HepG2 (cell line): ENCODE measurements around the gene ANTXR1. TPM values are rescaled to one million over a fixed set of nuclear protein-coding genes. Genes with fewer than 3 reads are reported as not detected.

Source experiments
- ATAC-seq: fragments of 200-7000 bp; cut with Tn5 transposase; 3 replicates; pipeline ENCODE4 v1.9.1; 2020; ENCODE audit warnings: mild to moderate bottlenecking, moderate library complexity
- BruUV-seq: library from RNA; stranded (reverse); fragments of 400-500 nt; replicated peaks from 2 replicates; lab custom pipeline; 2021; lab: Mats Ljungman, UMichigan
- CTCF ChIA-PET: fragments of 300-600 bp; formaldehyde crosslinking; extraction: SDS; loops from one replicate; lab custom pipeline; 2021; ENCODE audit warnings: low total read pairs, inconsistent platforms, low intra/inter-chr PET ratio; lab: Yijun Ruan, JAX
- POLR2A ChIA-PET: fragments of 350-600 bp; sonication (Branson Sonifier 250); formaldehyde crosslinking; loops from one replicate; lab custom pipeline; 2020; ENCODE audit warnings: antibody characterized with exemption, inconsistent platforms; lab: Yijun Ruan, JAX
- DNase-seq: peaks from one replicate; pipeline ENCODE4 v3.0.0-alpha.2; 2015; ENCODE audit warnings: low spot score
- FAIRE-seq: peaks from 3 replicates; lab custom pipeline; 2011; peaks lifted over from hg19 to GRCh38; lab: Jason Lieb, UNC
- H2AFZ ChIP-seq: one replicate; pipeline ENCODE4 v1.6.1; 2011; ENCODE audit warnings: low read length, inconsistent platforms
- H3K27ac ChIP-seq: fragments of 300-600 bp; 3 replicates; pipeline ENCODE4 v1.8.0; 2011; ENCODE audit warnings: mixed run types, mild to moderate bottlenecking, mixed read lengths, low read length, inconsistent platforms; ENCODE audit not compliant: insufficient read depth; ENCODE audit errors: extremely low read length
- H3K27me3 ChIP-seq, 2 experiments: fragments of 200-600 bp in 1 of 2; 2 replicates in 1 of 2; 3 replicates in 1 of 2; pipeline versions ENCODE4 v1.6.0 to v1.8.0; 2011; ENCODE audit warnings: low read length in 2 of 2, mild to moderate bottlenecking in 2 of 2, moderate library complexity in 2 of 2, inconsistent platforms in 1 of 2; ENCODE audit not compliant: insufficient read depth in 2 of 2, control insufficient read depth in 1 of 2
- H3K36me3 ChIP-seq, 2 experiments: fragments of 200-600 bp in 1 of 2; replicated peaks in 1 of 2; 2 replicates in 1 of 2; 3 replicates in 1 of 2; pipeline versions ENCODE4 v1.5.1 to v1.8.0; 2011; ENCODE audit warnings: low read length in 2 of 2, inconsistent platforms in 1 of 2; ENCODE audit not compliant: insufficient read depth in 2 of 2, control insufficient read depth in 1 of 2
- H3K4me1 ChIP-seq: 2 replicates; pipeline ENCODE4 v1.5.1; 2012; ENCODE audit warnings: low read length, inconsistent platforms; ENCODE audit not compliant: insufficient read depth
- H3K4me2 ChIP-seq: 2 replicates; pipeline ENCODE4 v1.6.0; 2011; ENCODE audit warnings: low read depth, low read length, inconsistent platforms
- H3K4me3 ChIP-seq, 3 experiments: fragments of 200-600 bp in 1 of 3; sonication (generic), shearing (Covaris generic) in 1 of 3; replicated peaks in 1 of 3; 2 replicates each; pipeline ENCODE4 v1.5.1; 2011 to 2016; ENCODE audit warnings: low read length in 3 of 3, inconsistent platforms in 2 of 3, low read depth in 2 of 3, mild to moderate bottlenecking in 2 of 3, control low read depth in 1 of 3, mixed read lengths in 1 of 3; ENCODE audit not compliant: insufficient read depth in 1 of 3
- H3K79me2 ChIP-seq: one replicate; pipeline ENCODE4 v1.6.1; 2011; ENCODE audit warnings: low read length, inconsistent platforms; ENCODE audit not compliant: insufficient read depth
- H3K9ac ChIP-seq: 2 replicates; pipeline ENCODE4 v1.6.0; 2011; ENCODE audit warnings: mild to moderate bottlenecking, low read depth, low read length, inconsistent platforms; ENCODE audit not compliant: insufficient read depth
- H3K9me3 ChIP-seq: 2 replicates; pipeline ENCODE4 v1.5.1; 2012; ENCODE audit warnings: mild to moderate bottlenecking, low read length
- H4K20me1 ChIP-seq: 2 replicates; pipeline ENCODE4 v1.6.0; 2011; ENCODE audit warnings: inconsistent platforms, mild to moderate bottlenecking, low read length, moderate library complexity; ENCODE audit not compliant: insufficient read depth
- BCL6 ChIP-seq: IDR thresholded peaks from 2 replicates; pipeline ENCODE4 v1.6.1; 2016; ENCODE audit warnings: missing genetic modification reagents, missing compliant biosample characterization
- CEBPB ChIP-seq: IDR thresholded peaks from 2 replicates; pipeline ENCODE4 v1.6.1; 2011; ENCODE audit warnings: low read depth, low read length, improper control_type of control experiment, borderline replicate concordance
- DMTF1 ChIP-seq: sonication (generic); formaldehyde crosslinking; IDR thresholded peaks from 2 replicates; pipeline ENCODE4 v1.4.0; 2020; ENCODE audit warnings: mild to moderate bottlenecking, missing genetic modification reagents
- FOXP1 ChIP-seq, 2 experiments: fragments of 450-650 bp in 1 of 2; IDR thresholded peaks; 2 replicates each; pipeline ENCODE4 v1.6.1; 2017 to 2018; ENCODE audit warnings: antibody characterized with exemption in 1 of 2
- HNF4G ChIP-seq, 2 experiments: sonication (generic) in 1 of 2; formaldehyde crosslinking in 1 of 2; IDR thresholded peaks; 2 replicates each; pipeline versions ENCODE4 v1.4.0 to v1.6.1; 2011 to 2020; ENCODE audit warnings: borderline replicate concordance in 2 of 2, low read depth in 2 of 2, mild to moderate bottlenecking in 2 of 2, low read length in 1 of 2, missing genetic modification reagents in 1 of 2, moderate library complexity in 1 of 2
- ONECUT2 ChIP-seq: sonication (generic); formaldehyde crosslinking; IDR thresholded peaks from 2 replicates; pipeline ENCODE4 v1.4.0; 2020; ENCODE audit warnings: missing genetic modification reagents
- ZNF234 ChIP-seq: sonication (generic); formaldehyde crosslinking; conservative IDR thresholded peaks from 2 replicates; pipeline ENCODE4 v1.5.1; 2020; ENCODE audit warnings: mild to moderate bottlenecking, missing genetic modification reagents
- ZNF260 ChIP-seq: sonication (generic); formaldehyde crosslinking; IDR thresholded peaks from 2 replicates; pipeline ENCODE4 v1.4.0; 2020; ENCODE audit warnings: missing genetic modification reagents, low read depth, mild to moderate bottlenecking, borderline replicate concordance
- in situ Hi-C: cut with HindIII; loops from 2 replicates; pipeline ENCODE4 v1.10.0; 2017; ENCODE audit warnings: low pct_unique_long_range_greater_than_20kb; ENCODE audit not compliant: extremely low pct_ligation_motif_present
- intact Hi-C: fragments of 100-400 bp; cut with micrococcal nuclease; formaldehyde crosslinking; loops from one replicate; pipeline ENCODE4 v1.10.0; 2022; ENCODE audit not compliant: unreplicated experiment
- polyA plus RNA-seq, 8 experiments: library from polyadenylated mRNA; depleted of rRNA in 3 of 8; stranded (reverse) in 7 of 8; unstranded in 1 of 8; fragments of >200 nt; fragmentation: Illumina TruSeq in 4 of 8; extraction: Trizol in 4 of 8; gene quantifications; 2 replicates each; pipeline versions ENCODE4 v1.2.1 to v1.2.3, GENCODE V29; 2011 to 2016; ENCODE audit warnings: low read depth in 4 of 8, missing spikeins in 1 of 8, mixed read lengths in 1 of 8; ENCODE audit not compliant: insufficient read depth in 1 of 8
- total RNA-seq, 5 experiments: library from RNA; depleted of rRNA; stranded (reverse); fragments of >200 nt; fragmentation: Illumina TruSeq; extraction: Trizol; gene quantifications; 2 replicates each; pipeline ENCODE4 v1.2.3, GENCODE V29; 2016; ENCODE audit warnings: low read depth in 1 of 5
- TF ChIP-seq, protein P1 (sequence below): sonication (generic); formaldehyde crosslinking; IDR thresholded peaks from 2 replicates; pipeline ENCODE4 v1.4.0; 2020; ENCODE audit warnings: missing genetic modification reagents
- TF ChIP-seq, protein P2 (sequence below): sonication (generic); formaldehyde crosslinking; conservative IDR thresholded peaks from 2 replicates; pipeline ENCODE4 v1.4.0; 2020; ENCODE audit warnings: mild to moderate bottlenecking, missing genetic modification reagents, moderate library complexity

Gene ANTXR1
- total and polyA plus RNA-seq, 2 of the 13 experiments (the other 11 are each of a cell fraction or from before 2014, with no cell fraction given): 4.5 to 12.7 TPM

GRCh38 chr2:69060938-69061501 lies 48.0 kb downstream of the ANTXR1 start:
- CTCF ChIA-PET: no interaction called here
- TF ChIP-seq ONECUT2 (CRISPR knock-in tag): peak; percentile 43; the same call in 1 of the 2 replicates
- TF ChIP-seq, protein P1, sequence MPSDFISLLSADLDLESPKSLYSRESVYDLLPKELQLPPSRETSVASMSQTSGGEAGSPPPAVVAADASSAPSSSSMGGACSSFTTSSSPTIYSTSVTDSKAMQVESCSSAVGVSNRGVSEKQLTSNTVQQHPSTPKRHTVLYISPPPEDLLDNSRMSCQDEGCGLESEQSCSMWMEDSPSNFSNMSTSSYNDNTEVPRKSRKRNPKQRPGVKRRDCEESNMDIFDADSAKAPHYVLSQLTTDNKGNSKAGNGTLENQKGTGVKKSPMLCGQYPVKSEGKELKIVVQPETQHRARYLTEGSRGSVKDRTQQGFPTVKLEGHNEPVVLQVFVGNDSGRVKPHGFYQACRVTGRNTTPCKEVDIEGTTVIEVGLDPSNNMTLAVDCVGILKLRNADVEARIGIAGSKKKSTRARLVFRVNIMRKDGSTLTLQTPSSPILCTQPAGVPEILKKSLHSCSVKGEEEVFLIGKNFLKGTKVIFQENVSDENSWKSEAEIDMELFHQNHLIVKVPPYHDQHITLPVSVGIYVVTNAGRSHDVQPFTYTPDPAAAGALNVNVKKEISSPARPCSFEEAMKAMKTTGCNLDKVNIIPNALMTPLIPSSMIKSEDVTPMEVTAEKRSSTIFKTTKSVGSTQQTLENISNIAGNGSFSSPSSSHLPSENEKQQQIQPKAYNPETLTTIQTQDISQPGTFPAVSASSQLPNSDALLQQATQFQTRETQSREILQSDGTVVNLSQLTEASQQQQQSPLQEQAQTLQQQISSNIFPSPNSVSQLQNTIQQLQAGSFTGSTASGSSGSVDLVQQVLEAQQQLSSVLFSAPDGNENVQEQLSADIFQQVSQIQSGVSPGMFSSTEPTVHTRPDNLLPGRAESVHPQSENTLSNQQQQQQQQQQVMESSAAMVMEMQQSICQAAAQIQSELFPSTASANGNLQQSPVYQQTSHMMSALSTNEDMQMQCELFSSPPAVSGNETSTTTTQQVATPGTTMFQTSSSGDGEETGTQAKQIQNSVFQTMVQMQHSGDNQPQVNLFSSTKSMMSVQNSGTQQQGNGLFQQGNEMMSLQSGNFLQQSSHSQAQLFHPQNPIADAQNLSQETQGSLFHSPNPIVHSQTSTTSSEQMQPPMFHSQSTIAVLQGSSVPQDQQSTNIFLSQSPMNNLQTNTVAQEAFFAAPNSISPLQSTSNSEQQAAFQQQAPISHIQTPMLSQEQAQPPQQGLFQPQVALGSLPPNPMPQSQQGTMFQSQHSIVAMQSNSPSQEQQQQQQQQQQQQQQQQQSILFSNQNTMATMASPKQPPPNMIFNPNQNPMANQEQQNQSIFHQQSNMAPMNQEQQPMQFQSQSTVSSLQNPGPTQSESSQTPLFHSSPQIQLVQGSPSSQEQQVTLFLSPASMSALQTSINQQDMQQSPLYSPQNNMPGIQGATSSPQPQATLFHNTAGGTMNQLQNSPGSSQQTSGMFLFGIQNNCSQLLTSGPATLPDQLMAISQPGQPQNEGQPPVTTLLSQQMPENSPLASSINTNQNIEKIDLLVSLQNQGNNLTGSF (CRISPR knock-in tag): no peak
- TF ChIP-seq FOXP1 (IDR thresholded peaks at IDR 0.05): no peak
- TF ChIP-seq FOXP1 (CRISPR knock-in tag; IDR thresholded peaks at IDR 0.05): peak; percentile 15; the same call in 1 of the 2 replicates
- TF ChIP-seq ZNF234 (CRISPR knock-in tag): no peak
- TF ChIP-seq CEBPB: peak; percentile 63; the same call in 1 of the 2 replicates
- 0 out of 2 replicates have a peak, but pooled peaks have one; percentile 8 for TF ChIP-seq HNF4G (IDR thresholded peaks at IDR 0.05; ENCODE audit: borderline replicate concordance, low read depth, low read length)
- TF ChIP-seq HNF4G (CRISPR knock-in tag; IDR thresholded peaks at IDR 0.05; ENCODE audit: borderline replicate concordance, low read depth): no peak
- no peak for TF ChIP-seq ZNF260
- TF ChIP-seq DMTF1 (CRISPR knock-in tag): no peak
- TF ChIP-seq, protein P2, sequence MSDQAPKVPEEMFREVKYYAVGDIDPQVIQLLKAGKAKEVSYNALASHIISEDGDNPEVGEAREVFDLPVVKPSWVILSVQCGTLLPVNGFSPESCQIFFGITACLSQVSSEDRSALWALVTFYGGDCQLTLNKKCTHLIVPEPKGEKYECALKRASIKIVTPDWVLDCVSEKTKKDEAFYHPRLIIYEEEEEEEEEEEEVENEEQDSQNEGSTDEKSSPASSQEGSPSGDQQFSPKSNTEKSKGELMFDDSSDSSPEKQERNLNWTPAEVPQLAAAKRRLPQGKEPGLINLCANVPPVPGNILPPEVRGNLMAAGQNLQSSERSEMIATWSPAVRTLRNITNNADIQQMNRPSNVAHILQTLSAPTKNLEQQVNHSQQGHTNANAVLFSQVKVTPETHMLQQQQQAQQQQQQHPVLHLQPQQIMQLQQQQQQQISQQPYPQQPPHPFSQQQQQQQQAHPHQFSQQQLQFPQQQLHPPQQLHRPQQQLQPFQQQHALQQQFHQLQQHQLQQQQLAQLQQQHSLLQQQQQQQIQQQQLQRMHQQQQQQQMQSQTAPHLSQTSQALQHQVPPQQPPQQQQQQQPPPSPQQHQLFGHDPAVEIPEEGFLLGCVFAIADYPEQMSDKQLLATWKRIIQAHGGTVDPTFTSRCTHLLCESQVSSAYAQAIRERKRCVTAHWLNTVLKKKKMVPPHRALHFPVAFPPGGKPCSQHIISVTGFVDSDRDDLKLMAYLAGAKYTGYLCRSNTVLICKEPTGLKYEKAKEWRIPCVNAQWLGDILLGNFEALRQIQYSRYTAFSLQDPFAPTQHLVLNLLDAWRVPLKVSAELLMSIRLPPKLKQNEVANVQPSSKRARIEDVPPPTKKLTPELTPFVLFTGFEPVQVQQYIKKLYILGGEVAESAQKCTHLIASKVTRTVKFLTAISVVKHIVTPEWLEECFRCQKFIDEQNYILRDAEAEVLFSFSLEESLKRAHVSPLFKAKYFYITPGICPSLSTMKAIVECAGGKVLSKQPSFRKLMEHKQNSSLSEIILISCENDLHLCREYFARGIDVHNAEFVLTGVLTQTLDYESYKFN (CRISPR knock-in tag): peak; percentile 8; the same call in 1 of the 2 replicates
- peak; percentile 97 for TF ChIP-seq BCL6 (CRISPR knock-in tag)

More at GRCh38 chr2:69060938-69061501, 48.0 kb downstream of the ANTXR1 start:
- no TSS peak for BruUV-seq
- Histone ChIP-seq H3K79me2 (no peaks in the 10 kb centered on the region), H3K27ac (peak overlapping the region; percentile 48), H3K27me3 (no peaks in the 10 kb centered on the region), H3K4me2 (0 out of 2 replicates have a peak overlapping the region, but pooled peaks have one; percentile 4), H2AFZ (peak overlapping the region; percentile 12), H4K20me1 (no peaks in the 10 kb centered on the region), H3K36me3 (no peaks in the 10 kb centered on the region), H3K9me3 (peaks cover 7% of the 10 kb centered on the region; the same call in 1 of the 2 replicates), H3K9ac (no peak overlapping the region), H3K4me3 (no peak overlapping the region), H3K4me1 (peaks cover 38% of the 10 kb centered on the region)
- in situ Hi-C loops (no loop called here), intact Hi-C loops (no loop called here)
- POLR2A ChIA-PET: interaction anchor here (2.4 kb wide), 1 partner anchor 22 kb away, joined by 11 read pairs; no protein-coding TSS in a partner anchor
- DNase-seq: no peak
- no peak for ATAC-seq
- no peak for FAIRE-seq
